K562 (cell line): ENCODE results near the gene MYLK4. TPM values are rescaled to one million over a fixed set of nuclear protein-coding genes. Genes with fewer than 3 reads are reported as not detected.

Experiments used
- ATAC-seq: fragments of 200-7000 bp; cut with Tn5 transposase; 3 replicates; pipeline ENCODE4 v1.9.1; 2020; ENCODE audit warnings: moderate library complexity
- BruUV-seq: library from RNA; stranded (reverse); fragments of 400-500 nt; replicated peaks from 2 replicates; lab custom pipeline; 2021; lab: Mats Ljungman, UMichigan
- CTCF ChIA-PET: fragments of 300-600 bp; formaldehyde crosslinking; extraction: SDS; loops from one replicate; lab custom pipeline; 2021; ENCODE audit warnings: low intra/inter-chr PET ratio; lab: Yijun Ruan, JAX
- POLR2A ChIA-PET: fragments of 300-600, 350-650 bp; sonication (Branson Sonifier 250); formaldehyde crosslinking; extraction: SDS; loops from one replicate; lab custom pipeline; 2021; ENCODE audit warnings: antibody characterized with exemption, inconsistent platforms; lab: Yijun Ruan, JAX
- DNase-seq, 4 experiments: peaks; one replicate each; pipeline versions ENCODE4 v3.0.0 to v3.0.0-alpha.2; 2011 to 2018; ENCODE audit warnings: low spot score in 3 of 4, mixed read lengths in 3 of 4; ENCODE audit errors: extremely low read depth in 1 of 4
- FAIRE-seq: peaks from 2 replicates; lab custom pipeline; 2011; peaks lifted over from hg19 to GRCh38; lab: Jason Lieb, UNC
- H2AFZ ChIP-seq: 2 replicates; pipeline ENCODE4 v1.6.0; 2011; ENCODE audit warnings: low read depth, low read length, control low read depth, inconsistent platforms
- H3K27ac ChIP-seq: fragments of 200-600 bp; 3 replicates; pipeline ENCODE4 v1.8.0; 2011; ENCODE audit warnings: low read depth, mild to moderate bottlenecking, control low read depth, inconsistent platforms, low read length, moderate library complexity, mixed read lengths; ENCODE audit errors: extremely low read depth
- H3K27me3 ChIP-seq, 2 experiments: fragments of 300-600 bp in 1 of 2; 2 replicates in 1 of 2; 3 replicates in 1 of 2; pipeline versions ENCODE4 v1.6.0 to v1.8.0; 2011; ENCODE audit warnings: inconsistent platforms in 2 of 2, low read length in 2 of 2, mild to moderate bottlenecking in 1 of 2, mixed read lengths in 1 of 2, moderate library complexity in 1 of 2; ENCODE audit not compliant: control insufficient read depth in 2 of 2, insufficient read depth in 2 of 2
- H3K36me3 ChIP-seq: fragments of 300-600 bp; 3 replicates; pipeline ENCODE4 v1.8.0; 2011; ENCODE audit warnings: mild to moderate bottlenecking, low read length, inconsistent platforms; ENCODE audit not compliant: control insufficient read depth, insufficient read depth
- H3K4me1 ChIP-seq, 2 experiments: fragments of 200-600 bp in 1 of 2; replicated peaks in 1 of 2; 2 replicates in 1 of 2; 3 replicates in 1 of 2; pipeline versions ENCODE4 v1.5.1 to v1.8.0; 2011; ENCODE audit warnings: inconsistent platforms in 2 of 2, low read length in 2 of 2, mild to moderate bottlenecking in 1 of 2, mixed read lengths in 1 of 2, moderate library complexity in 1 of 2; ENCODE audit not compliant: control insufficient read depth in 2 of 2, insufficient read depth in 2 of 2
- H3K4me2 ChIP-seq: 2 replicates; pipeline ENCODE4 v1.6.1; 2011; ENCODE audit warnings: low read length, control low read depth, inconsistent platforms, mixed read lengths; ENCODE audit not compliant: insufficient read depth
- H3K4me3 ChIP-seq: fragments of 200-600 bp; sonication (generic), shearing (Covaris generic); 2 replicates; pipeline ENCODE4 v1.5.1; 2016; ENCODE audit warnings: control low read depth, inconsistent platforms
- H3K79me2 ChIP-seq: fragments of 200-600 bp; 3 replicates; pipeline ENCODE4 v1.8.0; 2011; ENCODE audit warnings: low read length, inconsistent platforms; ENCODE audit not compliant: control insufficient read depth, insufficient read depth
- H3K9ac ChIP-seq, 2 experiments: 2 replicates each; pipeline versions ENCODE4 v1.6.0 to v1.6.1; 2011; ENCODE audit warnings: low read depth in 2 of 2, low read length in 2 of 2, control low read depth in 1 of 2, inconsistent platforms in 1 of 2, mild to moderate bottlenecking in 1 of 2, mixed read lengths in 1 of 2; ENCODE audit not compliant: insufficient read depth in 1 of 2
- H3K9me1 ChIP-seq: one replicate; pipeline ENCODE4 v1.6.0; 2011; ENCODE audit warnings: inconsistent platforms, mild to moderate bottlenecking, low read length, moderate library complexity; ENCODE audit not compliant: control insufficient read depth, insufficient read depth
- H3K9me3 ChIP-seq: replicated peaks from 2 replicates; pipeline ENCODE4 v1.5.1; 2011; ENCODE audit warnings: low read depth, low read length, inconsistent platforms; ENCODE audit not compliant: control insufficient read depth, insufficient read depth
- H4K20me1 ChIP-seq: replicated peaks from 2 replicates; pipeline ENCODE4 v1.6.1; 2011; ENCODE audit warnings: low read length, inconsistent platforms, mixed read lengths; ENCODE audit not compliant: control insufficient read depth, insufficient read depth
- EGR1 ChIP-seq: fragments of 450-650 bp; conservative IDR thresholded peaks from 2 replicates; pipeline ENCODE4 v1.6.1; 2017; ENCODE audit warnings: mild to moderate bottlenecking
- HES1 ChIP-seq: fragments of 450-650 bp; IDR thresholded peaks from 2 replicates; pipeline ENCODE4 v1.6.1; 2016; ENCODE audit warnings: low read depth, mild to moderate bottlenecking, moderate library complexity
- POLR2AphosphoS5 ChIP-seq: IDR thresholded peaks from 2 replicates; pipeline ENCODE4 v1.6.1; 2011; ENCODE audit warnings: mild to moderate bottlenecking, low read depth, low read length, moderate library complexity; ENCODE audit not compliant: control insufficient read depth, insufficient read depth
- SMARCE1 ChIP-seq: fragments of 450-650 bp; IDR thresholded peaks from 2 replicates; pipeline ENCODE4 v1.7.1; 2016; ENCODE audit warnings: mild to moderate bottlenecking
- TCF3 ChIP-seq: sonication (generic); formaldehyde crosslinking; IDR thresholded peaks from 2 replicates; pipeline ENCODE4 v1.4.0; 2020; ENCODE audit warnings: mild to moderate bottlenecking, missing genetic modification reagents
- ZBTB1 ChIP-seq: sonication (generic); formaldehyde crosslinking; IDR thresholded peaks from 2 replicates; pipeline ENCODE4 v1.8.1; 2023; ENCODE audit warnings: missing genetic modification reagents, low read depth, mild to moderate bottlenecking, borderline replicate concordance
- ZBTB2 ChIP-seq: fragments of 450-650 bp; IDR thresholded peaks from 2 replicates; pipeline ENCODE4 v1.6.1; 2016; ENCODE audit warnings: antibody characterized with exemption
- ZEB2 ChIP-seq: fragments of 450-650 bp; IDR thresholded peaks from 2 replicates; pipeline ENCODE4 v1.6.1; 2016
- ZMIZ1 ChIP-seq, 2 experiments: fragments of 150-350 bp in 1 of 2; IDR thresholded peaks; 2 replicates each; pipeline ENCODE4 v1.6.1; 2012 to 2016; ENCODE audit warnings: low read depth in 2 of 2, low read length in 2 of 2, mild to moderate bottlenecking in 1 of 2, moderate library complexity in 1 of 2
- ZNF431 ChIP-seq: sonication (generic); formaldehyde crosslinking; IDR thresholded peaks from 2 replicates; pipeline ENCODE4 v1.8.0; 2022; ENCODE audit warnings: mild to moderate bottlenecking, missing genetic modification reagents
- ZNF592 ChIP-seq: fragments of 450-650 bp; IDR thresholded peaks from 2 replicates; pipeline ENCODE4 v1.6.1; 2017; ENCODE audit warnings: antibody characterized with exemption, mild to moderate bottlenecking
- ZNF766 ChIP-seq: fragments of 200-800 bp; sonication (Bioruptor generic); conservative IDR thresholded peaks from 2 replicates; pipeline ENCODE4 v1.6.1; 2016; ENCODE audit warnings: missing genetic modification characterization, missing compliant biosample characterization
- WGBS: fragments of 100-300 bp; shearing (Covaris generic); methylation state at CpG from one replicate; pipeline ENCODE4 v1.1.6; 2016; ENCODE audit warnings: low coverage, mixed read lengths; ENCODE audit not compliant: insufficient coverage; ENCODE audit errors: missing lambda C conversion rate; 5-methylcytosine and 5-hydroxymethylcytosine counted together
- in situ Hi-C: fragments of 300-500 bp; cut with MboI; formaldehyde crosslinking; loops from 4 replicates; pipeline ENCODE4 v1.15.0; 2018; ENCODE audit warnings: inconsistent platforms, mixed read lengths
- intact Hi-C: fragments of 100-400 bp; cut with micrococcal nuclease; formaldehyde crosslinking; loops from 2 replicates; pipeline ENCODE4 v1.14.2; 2022
- polyA plus RNA-seq, 8 experiments: library from polyadenylated mRNA; depleted of rRNA in 4 of 8; stranded (reverse) in 5 of 8; unstranded in 3 of 8; fragments of >200 nt; fragmentation: Nextera tagmentation in 2 of 8; fragmentation: Illumina TruSeq in 1 of 8; extraction: Ambion mirVana in 2 of 8; extraction: Trizol in 1 of 8; gene quantifications; 2 replicates each; pipeline versions ENCODE4 v1.2.1 to v1.2.3, GENCODE V29; 2011 to 2014; ENCODE audit warnings: inconsistent platforms in 1 of 8, missing spikeins in 1 of 8
- total RNA-seq, 7 experiments: library from RNA; depleted of rRNA in 6 of 7; stranded (reverse); fragments of >200 nt in 6 of 7; fragmentation: Illumina TruSeq in 2 of 7; extraction: Trizol in 2 of 7; gene quantifications; 2 replicates each; pipeline versions ENCODE4 v1.2.1 to v1.2.3, GENCODE V29; 2011 to 2021; ENCODE audit warnings: low replicate concordance in 1 of 7

MYLK4 gene
- total and polyA plus RNA-seq, 9 of the 15 experiments (the other 6 are each of a cell fraction or from before 2014, with no cell fraction given): 0.01 to 0.15 (median 0.06) TPM

GRCh38 chr6:2751871-2752270 is 1.1 kb upstream of the MYLK4 start:
- Histone ChIP-seq H3K79me2 (no peaks in the 10 kb centered on the region), H3K9me1 (no peaks in the 10 kb centered on the region), H3K4me1 (peaks cover 8 to 35% of the 10 kb centered on the region in 2 experiments), H3K36me3 (no peaks in the 10 kb centered on the region), H4K20me1 (no peaks in the 10 kb centered on the region), H3K4me3 (no peak overlapping the region), H3K27ac (peak overlapping the region; percentile 1; the same call in 1 of the 3 replicates), H2AFZ (peak overlapping the region; percentile 92), H3K27me3 (no peaks in the 10 kb centered on the region), H3K9me3 (no peaks in the 10 kb centered on the region), H3K4me2 (peak overlapping the region; percentile 21; the same call in 1 of the 2 replicates), H3K9ac (peak overlapping the region in 1 of 2 experiments; percentile 3; a peak in 1 of 4 replicates)
- ChIA-PET CTCF (no interaction called here), POLR2A (interaction anchor here (0.7 to 1.3 kb wide), 5 partner anchors 10 to 897 kb away, joined by 3 to 7 read pairs (median 4); no protein-coding TSS in a partner anchor)
- ATAC-seq (peak; percentile 65), FAIRE-seq (no peak), DNase-seq (peak; percentile 39 to 69 (median 48))
- WGBS: 8% methylated on average over 3 of the region's 3 CpGs
- intact Hi-C loops: no loop called here
- no TSS peak for BruUV-seq
- in situ Hi-C loops: no loop called here
- TF ChIP-seq ZNF766 (CRISPR knock-in tag) (0 out of 2 replicates have a peak, but pooled peaks have one; percentile 8), HES1 (no peak), ZNF431 (CRISPR knock-in tag) (no peak), SMARCE1 (peak; percentile 46; the same call in 1 of the 2 replicates), ZBTB1 (peak; percentile 49; the same call in 1 of the 2 replicates), ZNF592 (no peak), ZMIZ1 (IDR thresholded peaks at IDR 0.05; ENCODE audit: low read depth in 2 of 2, low read length in 2 of 2) (0 out of 4 replicates have a peak, but pooled peaks of 1 of the 2 experiments have one; percentile 67), TCF3 (CRISPR knock-in tag) (peak; percentile 81), ZBTB2 (no peak), EGR1 (peak; percentile 67; the same call in 1 of the 2 replicates), ZEB2 (no peak), POLR2AphosphoS5 (0 out of 2 replicates have a peak, but pooled peaks have one; percentile 22)
